Measurements from ENCODE around the gene RAB17. TPM values are rescaled to one million over a fixed set of nuclear protein-coding genes. Genes with fewer than 3 reads are reported as not detected.

RAB17 gene
- total RNA-seq, 1 donor from 2014 or later, result 60.1 TPM

DNA sequence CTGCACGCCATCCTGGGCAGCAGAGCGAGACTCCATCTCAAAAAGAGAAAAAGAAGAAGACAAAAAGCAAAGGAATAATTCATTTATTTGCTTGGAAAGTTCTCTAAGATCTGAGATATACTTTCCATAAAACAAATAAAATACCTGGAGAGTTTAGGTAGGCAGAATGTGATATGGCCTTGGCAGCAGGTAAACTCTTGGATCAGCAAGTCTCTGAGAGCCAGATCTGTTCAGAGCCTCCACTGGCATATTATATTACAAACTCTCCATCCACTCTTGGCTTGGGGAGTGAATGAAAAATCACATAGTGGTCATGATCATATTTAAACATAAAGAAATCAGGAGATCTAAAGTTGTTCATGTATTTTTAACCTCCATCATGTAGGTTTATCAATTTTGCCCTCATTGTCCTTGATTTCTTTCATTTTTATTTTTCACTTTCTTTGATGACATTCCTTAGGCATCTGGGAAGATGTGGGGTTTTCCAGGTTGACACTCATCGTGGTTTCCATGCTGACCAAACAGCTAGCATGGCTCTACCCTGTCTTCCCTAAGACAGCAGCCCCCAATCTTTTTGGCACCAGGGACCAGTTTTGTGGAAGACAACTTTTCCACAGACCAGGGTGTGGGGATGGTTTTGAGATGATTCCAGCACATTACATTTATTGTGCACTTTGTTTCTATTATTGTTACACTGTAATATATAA, 47.0 kb upstream of the RAB17 start:
- Histone ChIP-seq H3K4me3 (no peak overlapping the region), H3K4me1 (peaks cover 8% of the 10 kb centered on the region), H3K27me3 (ENCODE audit: low read depth) (no peaks in the 10 kb centered on the region), H3K9me3 (no peaks in the 10 kb centered on the region), H3K36me3 (no peaks in the 10 kb centered on the region), H3K27ac (no peak overlapping the region)
- intact Hi-C loops (cut with DNase I), result no loop called here
- ATAC-seq, result no peak
- TF ChIP-seq, protein P1, sequence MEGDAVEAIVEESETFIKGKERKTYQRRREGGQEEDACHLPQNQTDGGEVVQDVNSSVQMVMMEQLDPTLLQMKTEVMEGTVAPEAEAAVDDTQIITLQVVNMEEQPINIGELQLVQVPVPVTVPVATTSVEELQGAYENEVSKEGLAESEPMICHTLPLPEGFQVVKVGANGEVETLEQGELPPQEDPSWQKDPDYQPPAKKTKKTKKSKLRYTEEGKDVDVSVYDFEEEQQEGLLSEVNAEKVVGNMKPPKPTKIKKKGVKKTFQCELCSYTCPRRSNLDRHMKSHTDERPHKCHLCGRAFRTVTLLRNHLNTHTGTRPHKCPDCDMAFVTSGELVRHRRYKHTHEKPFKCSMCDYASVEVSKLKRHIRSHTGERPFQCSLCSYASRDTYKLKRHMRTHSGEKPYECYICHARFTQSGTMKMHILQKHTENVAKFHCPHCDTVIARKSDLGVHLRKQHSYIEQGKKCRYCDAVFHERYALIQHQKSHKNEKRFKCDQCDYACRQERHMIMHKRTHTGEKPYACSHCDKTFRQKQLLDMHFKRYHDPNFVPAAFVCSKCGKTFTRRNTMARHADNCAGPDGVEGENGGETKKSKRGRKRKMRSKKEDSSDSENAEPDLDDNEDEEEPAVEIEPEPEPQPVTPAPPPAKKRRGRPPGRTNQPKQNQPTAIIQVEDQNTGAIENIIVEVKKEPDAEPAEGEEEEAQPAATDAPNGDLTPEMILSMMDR (IDR thresholded peaks at IDR 0.05), result no peak
- DNase-seq, result no peak

DNA sequence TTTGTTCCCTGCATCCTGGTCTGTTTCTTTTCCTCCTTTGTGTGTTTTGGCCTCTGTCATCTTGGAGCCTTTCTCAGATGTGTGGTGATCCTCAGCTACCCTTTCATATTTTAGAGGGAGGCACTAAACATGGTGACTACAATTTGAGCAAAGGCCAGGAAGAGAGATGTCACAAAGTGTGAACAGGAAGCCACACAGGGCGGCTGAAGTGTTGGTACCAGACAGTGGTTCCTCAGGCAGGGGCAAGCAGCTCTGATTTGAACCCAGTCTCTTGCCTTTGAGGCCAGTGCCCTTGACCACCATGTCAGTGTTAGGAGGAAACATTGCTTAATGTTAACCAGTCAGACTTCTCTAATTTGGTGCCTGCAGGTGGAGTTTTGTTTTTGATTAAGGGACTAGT, 46.0 kb upstream of the RAB17 start:
- TF ChIP-seq, protein P1 (IDR thresholded peaks at IDR 0.05), result no peak
- no peaks in the 10 kb centered on the region for H3K9me3 ChIP-seq
- no peak overlapping the region for H3K4me3 ChIP-seq
- no peak for DNase-seq
- H3K27me3 ChIP-seq (ENCODE audit: low read depth), result no peaks in the 10 kb centered on the region
- peaks cover 12% of the 10 kb centered on the region for H3K4me1 ChIP-seq
- no peak for ATAC-seq
- peaks cover 5% of the 10 kb centered on the region for H3K36me3 ChIP-seq
- intact Hi-C loops (cut with DNase I), result no loop called here
- no peak overlapping the region for H3K27ac ChIP-seq

DNA sequence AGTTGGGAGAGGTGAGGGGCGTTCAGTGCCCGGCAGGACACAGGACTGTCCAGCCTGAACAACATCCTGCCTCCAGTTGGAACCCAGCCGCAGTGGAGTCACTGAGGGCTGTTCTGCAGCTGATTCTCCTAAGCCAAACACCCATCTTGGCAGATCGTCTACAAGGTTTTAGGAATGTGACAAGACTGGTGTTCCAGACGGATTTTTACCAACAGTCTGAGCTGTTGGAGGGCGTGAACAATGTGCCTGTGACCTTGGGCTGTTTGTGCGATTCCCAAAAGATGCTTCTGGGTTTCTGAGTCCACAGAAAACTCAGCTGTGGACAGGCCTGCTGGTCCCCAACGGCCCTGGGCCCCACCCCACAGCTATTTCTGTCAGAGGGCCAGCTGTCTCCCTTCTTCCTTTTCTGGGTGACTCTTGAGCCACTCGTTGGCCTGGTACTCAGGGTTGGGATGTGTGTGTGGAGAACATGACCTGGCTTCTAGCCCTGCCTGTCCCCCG, 42.6 kb upstream of the RAB17 start:
- Histone ChIP-seq H3K9me3 (no peaks in the 10 kb centered on the region), H3K27ac (no peak overlapping the region), H3K4me1 (peaks cover 24% of the 10 kb centered on the region), H3K4me3 (no peak overlapping the region), H3K36me3 (peaks cover 6% of the 10 kb centered on the region), H3K27me3 (ENCODE audit: low read depth) (no peaks in the 10 kb centered on the region)
- peak; percentile 62 for ATAC-seq
- DNase-seq, result no peak
- intact Hi-C loops (cut with DNase I), result no loop called here
- TF ChIP-seq, protein P1 (IDR thresholded peaks at IDR 0.05), result no peak

DNA sequence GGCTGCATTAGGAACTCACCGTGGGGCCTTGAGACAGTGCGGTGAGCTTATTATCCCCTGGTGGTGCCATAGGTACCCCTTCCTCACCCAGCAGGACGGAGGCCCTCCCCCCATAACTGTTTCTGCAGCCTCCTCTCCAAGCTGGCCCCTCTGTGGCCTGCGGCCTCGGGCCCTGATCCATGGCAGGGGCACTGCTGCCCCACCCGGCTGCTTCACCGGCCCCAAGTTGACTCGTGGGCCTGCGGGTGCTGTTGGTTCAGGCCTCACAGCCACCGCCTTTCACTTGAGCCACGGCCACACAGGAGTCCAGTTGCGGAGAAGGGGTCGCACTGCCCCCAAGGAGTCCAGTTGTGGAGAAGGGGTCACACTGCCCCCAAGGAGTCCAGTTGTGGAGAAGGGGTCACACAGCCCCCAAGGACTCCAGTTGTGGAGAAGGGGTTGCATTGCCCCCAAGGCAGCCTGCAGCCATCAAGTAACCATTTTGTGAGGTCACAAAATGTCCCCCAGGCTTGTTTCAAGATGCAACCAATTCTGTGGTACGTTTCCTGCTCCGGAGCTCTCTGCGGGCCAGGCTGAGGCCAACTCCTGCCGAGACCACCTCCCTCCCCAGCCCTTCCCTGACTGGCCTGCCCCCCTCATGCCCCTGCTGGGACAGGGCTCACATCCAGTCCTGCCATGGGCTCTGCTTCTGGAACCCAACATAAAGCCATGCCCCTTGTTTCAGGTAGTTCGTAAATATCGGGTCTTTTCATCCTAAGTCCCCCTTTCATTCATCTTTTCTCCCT, 41.5 kb upstream of the RAB17 start:
- TF ChIP-seq, protein P1 (IDR thresholded peaks at IDR 0.05), result no peak
- intact Hi-C loops (cut with DNase I), result no loop called here
- ATAC-seq, result no peak
- H3K36me3 ChIP-seq, result peaks cover 6% of the 10 kb centered on the region
- no peak overlapping the region for H3K27ac ChIP-seq
- no peaks in the 10 kb centered on the region for H3K9me3 ChIP-seq
- DNase-seq, result no peak
- no peaks in the 10 kb centered on the region for H3K27me3 ChIP-seq (ENCODE audit: low read depth)
- H3K4me1 ChIP-seq, result peaks cover 25% of the 10 kb centered on the region
- no peak overlapping the region for H3K4me3 ChIP-seq

DNA sequence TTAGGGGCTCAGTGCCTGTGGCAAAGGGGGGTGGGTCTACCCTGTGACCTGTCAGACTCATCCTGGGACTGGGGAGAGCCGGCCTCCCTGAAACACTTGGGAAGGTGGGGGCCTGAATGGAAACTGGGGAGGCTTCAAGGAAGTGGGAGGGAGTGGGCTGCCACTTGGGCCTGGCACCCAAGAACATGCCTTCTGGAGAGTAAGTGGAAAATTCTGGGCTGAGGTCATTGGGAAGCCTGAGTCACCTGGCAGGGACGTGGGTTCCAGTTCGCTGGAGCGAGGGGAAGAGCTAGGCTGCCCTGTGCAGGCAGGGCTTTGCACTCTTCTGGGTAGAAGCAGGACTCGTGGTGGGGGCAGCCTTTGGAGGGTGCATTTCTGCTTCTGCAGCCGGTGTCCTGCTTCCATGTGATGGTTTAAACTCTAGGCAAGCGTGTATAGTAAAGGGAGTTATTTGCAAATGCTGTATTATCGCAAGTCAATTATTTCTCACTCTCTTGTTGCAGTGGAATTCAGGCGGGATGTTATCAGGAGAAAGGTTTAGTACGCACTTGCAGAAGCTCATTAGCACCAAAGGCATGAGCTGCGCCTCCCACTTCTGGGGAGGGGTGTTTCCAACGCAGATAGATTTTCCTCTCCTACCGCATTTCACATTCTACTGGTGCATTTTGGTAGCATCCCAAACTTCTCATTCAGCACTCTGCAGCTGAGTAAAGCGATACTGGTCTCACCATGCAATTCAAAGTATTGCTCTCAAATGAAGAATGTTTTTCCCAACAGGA, 40.7 kb upstream of the RAB17 start:
- no peak for ATAC-seq
- DNase-seq, result no peak
- peaks cover 33% of the 10 kb centered on the region for H3K4me1 ChIP-seq
- TF ChIP-seq, protein P1 (IDR thresholded peaks at IDR 0.05), result no peak
- no peak overlapping the region for H3K4me3 ChIP-seq
- H3K9me3 ChIP-seq, result no peaks in the 10 kb centered on the region
- H3K27ac ChIP-seq, result no peak overlapping the region
- peaks cover 6% of the 10 kb centered on the region for H3K36me3 ChIP-seq
- no peaks in the 10 kb centered on the region for H3K27me3 ChIP-seq (ENCODE audit: low read depth)
- intact Hi-C loops (cut with DNase I), result no loop called here

All from lower lobe of right lung (tissue), 2 donors.